Lung (tissue), 12 donors: ENCODE measurements around the gene MLLT3. TPM values are rescaled to one million over a fixed set of nuclear protein-coding genes. Genes with fewer than 3 reads are reported as not detected.

Experiments used
- ATAC-seq: fragments of 200-7000 bp; cut with Tn5 transposase; one replicate; pipeline ENCODE4 v1.9.1; 2020; ENCODE audit warnings: moderate number of reproducible peaks; ENCODE audit not compliant: insufficient read depth, low FRiP score
- DNase-seq, 3 donors: peaks; one replicate each; pipeline ENCODE4 v3.0.0-alpha.2; 2013 to 2017
- H3K27ac ChIP-seq, 2 donors: one replicate each; pipeline ENCODE4 v1.5.1; 2013; ENCODE audit warnings: mild to moderate bottlenecking in 2 of 2, moderate library complexity in 2 of 2, control low read depth in 1 of 2, inconsistent platforms in 1 of 2, low read depth in 1 of 2, low read length in 1 of 2
- H3K27me3 ChIP-seq, 3 donors: one replicate each; pipeline ENCODE4 v1.5.1; 2013; ENCODE audit warnings: low read length in 2 of 3; ENCODE audit not compliant: control insufficient read depth in 3 of 3, insufficient read depth in 3 of 3
- H3K36me3 ChIP-seq, 4 donors: one replicate each; pipeline ENCODE4 v1.5.1; 2013; ENCODE audit warnings: low read length in 4 of 4, mild to moderate bottlenecking in 1 of 4, moderate library complexity in 1 of 4; ENCODE audit not compliant: control insufficient read depth in 4 of 4, insufficient read depth in 4 of 4
- H3K4me1 ChIP-seq, 5 donors: one replicate each; pipeline ENCODE4 v1.5.1; 2013; ENCODE audit warnings: low read length in 5 of 5, mild to moderate bottlenecking in 2 of 5, moderate library complexity in 1 of 5; ENCODE audit not compliant: control insufficient read depth in 5 of 5, insufficient read depth in 5 of 5
- H3K4me3 ChIP-seq: one replicate; pipeline ENCODE4 v1.5.1; 2013; ENCODE audit warnings: mild to moderate bottlenecking, control low read depth, moderate library complexity
- H3K9ac ChIP-seq, 2 donors: one replicate each; pipeline ENCODE4 v1.5.1; 2013; ENCODE audit warnings: low read length in 2 of 2, control low read depth in 1 of 2; ENCODE audit not compliant: insufficient read depth in 1 of 2
- H3K9me3 ChIP-seq, 4 donors: one replicate each; pipeline ENCODE4 v1.5.1; 2013; ENCODE audit warnings: low read length in 3 of 4, mild to moderate bottlenecking in 1 of 4, moderate library complexity in 1 of 4; ENCODE audit not compliant: control insufficient read depth in 4 of 4, insufficient read depth in 3 of 4
- WGBS, 2 donors: extraction: QIAGEN DNeasy Blood & Tissue Kit; methylation state at CpG; one replicate each; pipeline ENCODE4 v1.1.7; 2013; 5-methylcytosine and 5-hydroxymethylcytosine counted together
- polyA plus RNA-seq, 2 donors: library from polyadenylated mRNA; stranded (reverse); fragments of 200-250 nt; gene quantifications; one replicate each; pipeline ENCODE4 v1.2.1, GENCODE V29; 2013
- total RNA-seq, 2 donors: library from RNA; depleted of rRNA in 1 of 2; stranded (reverse); fragments of >200 nt in 1 of 2; gene quantifications; one replicate each; pipeline ENCODE4 v1.2.1, GENCODE V29; 2014 to 2021
- TF ChIP-seq, protein P1 (sequence below): IDR thresholded peaks from 2 replicates; pipeline ENCODE4 v1.5.1; 2012; ENCODE audit warnings: mild to moderate bottlenecking; ENCODE audit errors: control extremely low read depth, extremely low read depth
- donor health status: control.
- donor health status: control.
- donor health status: Bipolar disorder and iron deficiency.
- donor health status: healthy.
- donor health status: DM: yes; HTN: yes; CAD: no.

Gene MLLT3
- total and polyA plus RNA-seq, 4 donors: 7.1 to 43.1 (median 13.7) TPM

DNA sequence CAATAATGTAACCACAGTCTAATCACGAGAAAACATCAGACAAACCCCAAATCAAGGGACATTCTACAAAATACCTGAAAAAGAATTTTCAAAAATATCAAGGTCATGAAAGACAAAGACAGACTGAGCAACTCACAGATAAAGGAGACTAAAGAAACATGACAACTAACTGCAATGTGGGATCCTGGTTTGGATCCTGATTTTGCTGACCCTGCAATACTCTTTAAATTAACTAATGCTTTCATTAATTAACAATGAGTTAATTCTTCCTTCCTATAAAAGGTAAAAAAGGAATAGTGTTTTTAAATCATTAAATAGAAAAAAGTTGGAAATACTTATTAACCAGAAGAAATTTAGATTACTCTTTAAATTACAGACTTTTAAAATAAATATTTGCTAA, 103.6 kb downstream of the MLLT3 start:
- Histone ChIP-seq H3K9me3 (no peaks in the 10 kb centered on the region), H3K36me3 (no peaks in the 10 kb centered on the region), H3K27me3 (no peaks in the 10 kb centered on the region), H3K27ac (no peak overlapping the region), H3K4me3 (no peak overlapping the region), H3K9ac (no peak overlapping the region), H3K4me1 (peaks cover 0 to 15% (median 0%) of the 10 kb centered on the region in 5 donors)
- TF ChIP-seq, protein P1, sequence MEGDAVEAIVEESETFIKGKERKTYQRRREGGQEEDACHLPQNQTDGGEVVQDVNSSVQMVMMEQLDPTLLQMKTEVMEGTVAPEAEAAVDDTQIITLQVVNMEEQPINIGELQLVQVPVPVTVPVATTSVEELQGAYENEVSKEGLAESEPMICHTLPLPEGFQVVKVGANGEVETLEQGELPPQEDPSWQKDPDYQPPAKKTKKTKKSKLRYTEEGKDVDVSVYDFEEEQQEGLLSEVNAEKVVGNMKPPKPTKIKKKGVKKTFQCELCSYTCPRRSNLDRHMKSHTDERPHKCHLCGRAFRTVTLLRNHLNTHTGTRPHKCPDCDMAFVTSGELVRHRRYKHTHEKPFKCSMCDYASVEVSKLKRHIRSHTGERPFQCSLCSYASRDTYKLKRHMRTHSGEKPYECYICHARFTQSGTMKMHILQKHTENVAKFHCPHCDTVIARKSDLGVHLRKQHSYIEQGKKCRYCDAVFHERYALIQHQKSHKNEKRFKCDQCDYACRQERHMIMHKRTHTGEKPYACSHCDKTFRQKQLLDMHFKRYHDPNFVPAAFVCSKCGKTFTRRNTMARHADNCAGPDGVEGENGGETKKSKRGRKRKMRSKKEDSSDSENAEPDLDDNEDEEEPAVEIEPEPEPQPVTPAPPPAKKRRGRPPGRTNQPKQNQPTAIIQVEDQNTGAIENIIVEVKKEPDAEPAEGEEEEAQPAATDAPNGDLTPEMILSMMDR: no peak
- ATAC-seq: no peak
- DNase-seq: no peak
- 100% methylated on average over 1 of the region's 1 CpG for WGBS, 2 donors

DNA sequence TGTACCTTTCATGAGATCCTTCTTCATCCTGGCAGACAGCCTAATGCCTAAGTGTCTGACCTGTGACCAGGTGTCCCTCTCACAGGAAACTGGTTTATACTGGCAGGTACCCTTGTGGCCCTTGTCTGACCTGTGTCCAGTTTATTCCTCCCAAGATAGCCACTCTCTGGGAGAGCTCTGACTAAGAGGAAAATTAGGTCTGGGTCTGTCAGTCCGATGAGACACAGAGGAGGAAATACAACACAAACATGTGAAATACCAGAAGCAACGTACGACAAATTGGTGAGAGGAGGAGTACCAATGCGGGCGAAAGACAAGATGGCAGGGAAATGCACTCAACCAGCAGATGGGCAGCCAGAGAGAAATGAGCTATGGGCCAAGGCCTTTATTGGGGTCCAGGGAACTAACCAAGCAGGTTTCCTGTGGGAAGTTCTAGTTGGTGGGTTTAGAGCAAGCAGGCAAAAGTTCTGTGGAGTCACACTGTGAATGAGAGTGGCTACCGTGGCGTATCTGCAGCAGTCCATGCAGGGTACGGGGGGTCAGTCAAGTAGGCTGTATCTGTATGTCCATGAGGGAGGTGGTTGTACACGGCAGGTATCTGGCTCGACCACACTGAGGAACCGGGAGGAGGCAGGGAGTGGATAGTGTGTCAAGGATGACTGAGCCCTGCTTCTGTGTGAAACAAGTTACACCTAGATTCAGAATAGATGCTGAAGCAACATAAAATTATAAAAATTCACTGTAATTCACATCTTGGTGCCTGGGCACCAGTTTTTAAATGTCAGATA, 109.0 kb downstream of the MLLT3 start:
- Histone ChIP-seq H3K9ac (no peak overlapping the region), H3K27me3 (no peaks in the 10 kb centered on the region), H3K4me3 (no peak overlapping the region), H3K9me3 (no peaks in the 10 kb centered on the region), H3K27ac (no peak overlapping the region), H3K36me3 (no peaks in the 10 kb centered on the region), H3K4me1 (peaks cover 0 to 28% (median under 1%) of the 10 kb centered on the region in 5 donors)
- 85 to 89% methylated on average over 11 of the region's 11 CpGs for WGBS, 2 donors
- TF ChIP-seq, protein P1: no peak
- no peak for DNase-seq
- no peak for ATAC-seq

DNA sequence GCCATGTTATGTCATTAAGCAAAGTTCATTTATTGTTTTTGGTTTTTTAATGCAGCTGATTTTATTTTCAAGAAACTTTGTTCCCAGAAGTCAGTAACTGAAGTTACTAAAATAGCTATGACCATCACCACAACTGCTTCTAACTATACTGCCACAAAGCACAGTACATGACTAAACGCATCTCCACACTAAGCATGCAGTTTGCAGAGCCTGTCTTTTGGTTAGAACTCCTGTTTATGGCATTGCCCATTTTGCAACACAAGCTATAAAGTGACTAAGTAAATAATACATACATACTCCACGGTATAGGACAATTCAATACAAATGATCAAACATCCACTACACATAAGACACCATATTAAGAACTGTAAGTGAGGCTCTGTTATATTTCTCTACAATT, 109.7 kb downstream of the MLLT3 start:
- WGBS, 2 donors: 71 to 80% methylated on average over 2 of the region's 2 CpGs
- Histone ChIP-seq H3K36me3 (no peaks in the 10 kb centered on the region), H3K27me3 (no peaks in the 10 kb centered on the region), H3K9ac (no peak overlapping the region), H3K4me3 (no peak overlapping the region), H3K27ac (no peak overlapping the region), H3K9me3 (no peaks in the 10 kb centered on the region), H3K4me1 (peaks cover 0 to 31% (median 4%) of the 10 kb centered on the region in 5 donors)
- ATAC-seq (no peak), DNase-seq (no peak)
- TF ChIP-seq, protein P1: no peak

DNA sequence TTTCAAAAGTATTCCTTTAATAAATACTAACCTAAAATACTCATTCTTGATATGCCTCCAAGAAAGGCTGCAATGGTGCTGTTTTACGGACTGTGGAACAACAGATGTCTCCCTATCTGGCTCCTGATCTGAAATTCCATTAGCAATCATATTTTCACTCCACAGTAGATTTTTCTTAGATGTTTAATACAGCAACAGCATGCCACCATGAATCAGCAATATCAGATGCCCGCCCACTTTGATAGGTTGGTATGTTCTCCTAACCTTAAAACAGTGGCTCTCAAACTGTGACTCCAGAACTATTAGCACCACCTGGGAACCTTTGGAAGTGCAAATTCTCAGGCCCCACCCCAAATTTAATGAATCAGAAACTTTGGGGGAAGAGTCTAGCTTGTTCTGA, 110.2 kb downstream of the MLLT3 start:
- peaks cover 0 to 31% (median 4%) of the 10 kb centered on the region in 5 donors for H3K4me1 ChIP-seq
- TF ChIP-seq, protein P1: no peak
- no peak overlapping the region for H3K27ac ChIP-seq
- DNase-seq: peak in 1 of 3 donors; percentile 13
- no peak overlapping the region for H3K4me3 ChIP-seq
- WGBS, 2 donors: 69 to 73% methylated on average over 2 of the region's 2 CpGs
- H3K36me3 ChIP-seq: no peaks in the 10 kb centered on the region
- H3K9ac ChIP-seq: no peak overlapping the region
- ATAC-seq: no peak
- H3K27me3 ChIP-seq: no peaks in the 10 kb centered on the region
- no peaks in the 10 kb centered on the region for H3K9me3 ChIP-seq
